ENCODE data around the gene KCTD17.

DNA sequence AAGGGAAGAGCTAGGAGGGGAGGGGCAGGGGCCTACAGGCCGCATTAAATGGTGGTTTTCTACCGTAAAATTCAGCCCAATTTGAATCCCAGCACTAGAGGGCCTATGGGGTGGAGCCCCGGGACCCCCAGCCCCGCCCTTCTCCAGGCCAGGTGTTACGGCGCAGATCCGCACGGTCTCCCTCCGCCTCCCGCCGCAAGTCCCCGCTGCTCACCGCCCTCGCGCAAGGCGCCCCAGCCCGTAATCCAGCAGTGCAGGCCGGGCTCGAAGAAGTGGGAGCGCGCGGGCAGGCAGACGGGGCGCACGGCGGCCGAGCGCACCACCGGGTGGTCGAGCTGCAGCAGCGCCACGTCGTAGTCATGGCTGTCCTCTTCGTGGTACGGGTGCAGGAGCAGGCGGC lies 17.3 kb downstream of the KCTD17 start:
- TF ChIP-seq SUZ12 (IDR thresholded peaks at IDR 0.05) (no peak), PKNOX1 (IDR thresholded peaks at IDR 0.05) (no peak), ARNT (IDR thresholded peaks at IDR 0.05) (no peak), CTBP1 (IDR thresholded peaks at IDR 0.05; ENCODE audit: borderline replicate concordance) (no peak), SP1 (IDR thresholded peaks at IDR 0.05) (no peak), BHLHE40 (IDR thresholded peaks at IDR 0.05; ENCODE audit: borderline replicate concordance) (no peak), ZNF384 (IDR thresholded peaks at IDR 0.05) (no peak), FOXA1 (IDR thresholded peaks at IDR 0.05) (no peak), FOXM1 (IDR thresholded peaks at IDR 0.05; ENCODE audit: borderline replicate concordance) (no peak)

Data from HEK293T (cell line).